ENCODE results near the gene ENTPD6. TPM values are rescaled to one million over a fixed set of nuclear protein-coding genes. Genes with fewer than 3 reads are reported as not detected.
A peak's percentile ranks its signal among the peaks of the same experiment; 100 is the strongest.
"Not testable (repeated sequence)": the region's sequence is repeated elsewhere in the genome, so short reads cannot be mapped to it uniquely, and the experiment has no call there.

The ENTPD6 gene
- total RNA-seq, 1 donor from 2014 or later = 191 TPM

DNA sequence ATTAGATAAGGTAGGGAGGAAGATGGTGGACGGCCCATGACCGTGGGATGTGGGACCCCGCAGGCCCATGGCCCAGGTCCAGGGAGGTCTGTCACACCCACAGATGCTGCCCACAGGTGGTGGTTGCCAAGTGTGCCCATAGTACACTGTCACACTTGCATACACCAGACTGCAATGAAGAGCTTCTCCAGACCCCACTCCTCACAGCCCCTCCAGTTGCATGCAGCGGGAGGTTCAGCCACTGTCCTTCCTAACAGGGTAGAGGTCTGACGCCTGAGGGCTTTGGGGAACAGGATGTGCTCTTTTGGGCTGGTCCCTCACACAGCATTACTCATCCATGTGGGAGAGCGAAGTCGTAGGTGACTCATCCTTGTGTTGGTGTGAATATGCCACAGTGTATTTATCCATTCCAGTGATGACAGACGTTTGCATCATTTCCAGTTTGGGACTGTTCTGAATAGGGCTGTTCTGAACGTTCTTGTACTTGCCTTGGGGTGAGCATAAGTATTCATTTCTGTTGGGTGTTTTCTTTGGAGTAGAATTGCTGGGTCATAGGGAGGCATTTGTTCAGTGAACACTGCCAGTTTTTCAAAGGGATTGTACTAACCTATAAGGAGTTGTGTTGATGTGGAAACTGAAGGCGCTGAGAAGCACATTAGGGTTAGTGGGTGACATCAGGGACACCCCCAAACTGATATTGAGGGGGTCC, 42.3 kb downstream of the ENTPD6 start:
- no peaks in the 10 kb centered on the region for H3K36me3 Mint-ChIP-seq (ENCODE audit: unreplicated experiment)
- H3K27me3 Mint-ChIP-seq (ENCODE audit: unreplicated experiment) = peaks cover 18% of the 10 kb centered on the region
- peak overlapping the region; percentile 93 for H3K27ac Mint-ChIP-seq (ENCODE audit: unreplicated experiment)
- peaks cover 52% of the 10 kb centered on the region for H3K4me1 Mint-ChIP-seq (ENCODE audit: low read depth, unreplicated experiment)
- H3K4me3 Mint-ChIP-seq (ENCODE audit: unreplicated experiment) = peak overlapping the region; percentile 17
- peaks cover 29% of the 10 kb centered on the region for H3K9me3 Mint-ChIP-seq (ENCODE audit: unreplicated experiment)
- TF ChIP-seq, protein P1, sequence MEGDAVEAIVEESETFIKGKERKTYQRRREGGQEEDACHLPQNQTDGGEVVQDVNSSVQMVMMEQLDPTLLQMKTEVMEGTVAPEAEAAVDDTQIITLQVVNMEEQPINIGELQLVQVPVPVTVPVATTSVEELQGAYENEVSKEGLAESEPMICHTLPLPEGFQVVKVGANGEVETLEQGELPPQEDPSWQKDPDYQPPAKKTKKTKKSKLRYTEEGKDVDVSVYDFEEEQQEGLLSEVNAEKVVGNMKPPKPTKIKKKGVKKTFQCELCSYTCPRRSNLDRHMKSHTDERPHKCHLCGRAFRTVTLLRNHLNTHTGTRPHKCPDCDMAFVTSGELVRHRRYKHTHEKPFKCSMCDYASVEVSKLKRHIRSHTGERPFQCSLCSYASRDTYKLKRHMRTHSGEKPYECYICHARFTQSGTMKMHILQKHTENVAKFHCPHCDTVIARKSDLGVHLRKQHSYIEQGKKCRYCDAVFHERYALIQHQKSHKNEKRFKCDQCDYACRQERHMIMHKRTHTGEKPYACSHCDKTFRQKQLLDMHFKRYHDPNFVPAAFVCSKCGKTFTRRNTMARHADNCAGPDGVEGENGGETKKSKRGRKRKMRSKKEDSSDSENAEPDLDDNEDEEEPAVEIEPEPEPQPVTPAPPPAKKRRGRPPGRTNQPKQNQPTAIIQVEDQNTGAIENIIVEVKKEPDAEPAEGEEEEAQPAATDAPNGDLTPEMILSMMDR (IDR thresholded peaks at IDR 0.05; ENCODE audit: partially characterized antibody, unreplicated experiment) = no peak
- DNase-seq = no peak

DNA sequence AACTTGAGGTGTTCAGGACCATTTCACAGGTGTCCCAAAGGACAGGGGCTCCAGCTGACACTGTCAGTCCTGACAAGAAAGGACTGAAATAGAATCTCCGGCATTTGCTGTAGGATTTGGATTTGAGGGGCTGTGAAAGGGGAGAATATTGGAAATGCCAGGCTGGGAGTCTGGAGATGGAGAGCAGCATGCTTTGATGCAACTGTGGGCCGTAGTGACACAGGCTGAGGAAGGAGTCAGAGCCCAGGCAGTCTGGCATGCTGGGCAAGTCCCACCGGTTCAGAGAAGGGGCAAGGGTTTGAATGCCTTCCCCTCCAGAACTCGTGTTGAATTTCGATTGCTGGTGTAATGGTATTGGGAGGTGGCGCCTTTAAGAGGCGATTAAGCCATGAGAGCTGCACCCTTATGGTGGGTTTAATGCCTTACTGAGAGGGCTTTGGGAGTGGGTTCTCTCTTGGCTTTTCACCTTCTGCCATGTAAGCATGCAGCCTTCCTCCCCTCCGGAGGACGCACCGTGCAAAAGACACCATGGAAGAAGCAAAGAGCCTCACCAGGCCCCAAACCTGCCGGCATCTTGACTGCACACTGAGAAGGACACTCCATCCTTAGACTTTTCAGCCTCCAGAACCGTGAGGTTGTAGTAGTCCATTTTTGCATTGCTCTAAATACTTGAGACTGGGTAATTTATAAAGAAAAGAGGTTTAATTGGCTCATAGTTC, 43.0 kb downstream of the ENTPD6 start:
- Mint-ChIP-seq H3K27me3 (ENCODE audit: unreplicated experiment) (peaks cover 18% of the 10 kb centered on the region), H3K36me3 (ENCODE audit: unreplicated experiment) (no peaks in the 10 kb centered on the region), H3K9me3 (ENCODE audit: unreplicated experiment) (peaks cover 29% of the 10 kb centered on the region), H3K27ac (ENCODE audit: unreplicated experiment) (peak overlapping the region; percentile 93), H3K4me3 (ENCODE audit: unreplicated experiment) (peak overlapping the region; percentile 44), H3K4me1 (ENCODE audit: low read depth, unreplicated experiment) (peaks cover 56% of the 10 kb centered on the region)
- TF ChIP-seq, protein P1 (IDR thresholded peaks at IDR 0.05; ENCODE audit: partially characterized antibody, unreplicated experiment) = no peak
- DNase-seq = no peak

DNA sequence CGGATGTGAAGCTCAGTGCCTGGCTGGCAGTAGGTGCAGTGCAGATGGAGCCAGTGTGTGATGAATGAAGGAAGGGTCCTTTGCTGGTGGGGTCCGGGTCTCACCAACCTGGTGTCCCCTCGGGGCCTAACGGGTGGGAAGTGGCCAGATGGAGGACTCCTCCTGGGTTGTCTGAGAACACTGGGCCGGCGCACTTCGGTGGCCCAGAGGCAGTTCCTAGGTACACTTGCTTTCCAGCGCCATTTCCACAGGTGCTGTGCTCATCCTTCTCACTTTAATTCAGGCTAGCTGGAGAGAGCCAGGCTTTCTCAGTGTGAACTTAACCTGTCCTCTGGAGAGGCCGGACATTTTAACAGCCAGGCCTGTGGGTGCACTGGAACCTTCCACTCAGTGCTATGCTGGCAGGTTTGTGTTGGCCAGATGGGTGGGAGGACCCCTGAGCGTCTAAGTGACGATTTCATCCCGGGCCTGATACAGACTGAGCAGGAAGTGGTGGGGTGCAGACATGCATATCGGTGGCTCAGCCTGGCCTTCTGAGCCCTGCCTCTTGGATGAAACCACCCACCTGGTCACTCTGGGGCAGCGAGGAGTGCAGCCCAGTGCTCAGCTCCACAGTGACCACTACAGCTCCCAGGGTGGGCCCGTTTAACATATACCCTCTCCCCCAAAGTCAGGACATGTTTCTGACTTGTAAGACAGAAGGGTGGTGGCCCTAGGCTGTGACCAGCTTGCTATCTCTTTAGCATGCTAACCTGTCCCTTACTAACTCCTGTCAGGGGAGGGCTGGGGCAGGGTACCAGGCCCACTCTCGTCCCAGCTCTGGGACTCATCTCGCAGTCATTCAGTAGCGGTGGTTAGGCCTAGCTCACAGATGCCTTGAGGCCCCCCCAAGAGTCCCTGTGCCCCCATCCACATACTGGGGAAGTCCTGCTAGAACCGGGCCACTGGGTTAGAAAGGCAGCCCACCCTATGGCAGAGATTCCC, 44.2 kb downstream of the ENTPD6 start:
- peaks cover 31% of the 10 kb centered on the region for H3K9me3 Mint-ChIP-seq (ENCODE audit: unreplicated experiment)

DNA sequence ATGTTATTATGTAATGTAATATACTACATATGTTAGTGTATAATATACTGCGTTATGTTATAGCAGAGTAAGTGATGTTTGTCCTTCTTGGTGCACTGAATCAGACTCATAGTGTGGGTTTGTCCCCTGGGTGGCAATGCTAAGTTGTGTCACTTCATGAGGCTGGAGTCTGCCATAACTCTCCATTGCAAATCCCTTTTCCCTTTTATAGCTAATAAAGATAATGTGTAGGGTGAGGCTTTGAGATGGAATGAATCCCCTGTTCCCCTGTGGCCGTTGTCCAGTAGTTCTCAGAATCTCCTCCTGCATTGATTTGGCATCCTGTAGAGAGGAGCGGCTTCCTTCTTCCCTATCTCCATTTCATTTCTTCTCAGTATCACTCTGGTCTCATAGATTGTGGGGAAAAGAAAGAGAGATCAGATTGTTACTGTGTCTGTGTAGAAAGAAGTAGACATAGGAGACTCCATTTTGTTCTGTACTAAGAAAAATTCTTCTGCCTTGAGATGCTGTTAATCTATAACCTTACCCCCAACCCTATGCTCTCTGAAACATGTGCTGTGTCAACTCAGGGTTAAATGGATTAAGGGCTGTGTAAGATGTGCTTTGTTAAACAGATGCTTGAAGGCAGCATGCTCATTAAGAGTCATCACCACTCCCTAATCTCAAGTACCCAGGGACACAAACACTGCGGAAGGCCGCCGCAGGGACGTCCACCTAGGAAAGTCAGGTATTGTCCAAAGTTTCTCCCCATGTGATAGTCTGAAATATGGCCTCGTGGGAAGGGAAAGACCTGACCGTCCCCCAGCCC, 45.5 kb downstream of the ENTPD6 start:
- DNase-seq; H3K36me3 Mint-ChIP-seq (ENCODE audit: unreplicated experiment): not testable (repeated sequence)
- peaks cover 33% of the 10 kb centered on the region for H3K9me3 Mint-ChIP-seq (ENCODE audit: unreplicated experiment)
- H3K4me1 Mint-ChIP-seq (ENCODE audit: low read depth, unreplicated experiment) = peaks cover 53% of the 10 kb centered on the region
- peak overlapping the region; percentile 98 for H3K27ac Mint-ChIP-seq (ENCODE audit: unreplicated experiment)
- peaks cover 21% of the 10 kb centered on the region for H3K27me3 Mint-ChIP-seq (ENCODE audit: unreplicated experiment)
- H3K4me3 Mint-ChIP-seq (ENCODE audit: unreplicated experiment) = peak overlapping the region; percentile 79

More for the DNA sequence above, 44.2 kb downstream of the ENTPD6 start:
- Mint-ChIP-seq H3K4me1 (ENCODE audit: low read depth, unreplicated experiment) (peaks cover 49% of the 10 kb centered on the region), H3K27me3 (ENCODE audit: unreplicated experiment) (peaks cover 16% of the 10 kb centered on the region), H3K4me3 (ENCODE audit: unreplicated experiment) (no peak overlapping the region), H3K36me3 (ENCODE audit: unreplicated experiment) (no peaks in the 10 kb centered on the region), H3K27ac (ENCODE audit: unreplicated experiment) (peak overlapping the region; percentile 59)
- no peak for DNase-seq
- TF ChIP-seq, protein P1 (IDR thresholded peaks at IDR 0.05; ENCODE audit: partially characterized antibody, unreplicated experiment) = no peak

DNA sequence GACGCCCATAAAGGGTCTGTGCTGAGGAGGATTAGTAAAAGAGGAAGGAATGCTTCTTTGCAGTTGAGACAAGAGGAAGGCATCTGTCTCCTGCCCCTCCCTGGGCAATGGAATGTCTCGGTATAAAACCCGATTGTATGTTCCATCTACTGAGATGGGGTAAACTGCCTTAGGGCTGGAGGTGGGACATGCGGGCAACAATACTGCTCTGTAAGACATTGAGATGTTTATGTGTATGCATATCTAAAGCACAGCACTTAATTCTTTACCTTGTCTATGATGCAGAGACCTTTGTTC, 46.1 kb downstream of the ENTPD6 start:
- peaks cover 23% of the 10 kb centered on the region for H3K27me3 Mint-ChIP-seq (ENCODE audit: unreplicated experiment)
- peaks cover 33% of the 10 kb centered on the region for H3K9me3 Mint-ChIP-seq (ENCODE audit: unreplicated experiment)
- H3K4me3 Mint-ChIP-seq (ENCODE audit: unreplicated experiment) = peak overlapping the region; percentile 79
- H3K4me1 Mint-ChIP-seq (ENCODE audit: low read depth, unreplicated experiment) = peaks cover 58% of the 10 kb centered on the region
- H3K27ac Mint-ChIP-seq (ENCODE audit: unreplicated experiment) = peak overlapping the region; percentile 98
- not testable (repeated sequence) for H3K36me3 Mint-ChIP-seq (ENCODE audit: unreplicated experiment); DNase-seq
